ENCODE data around the gene LOXL1. TPM values are rescaled to one million over a fixed set of nuclear protein-coding genes. Genes with fewer than 3 reads are reported as not detected.

LOXL1 gene
- total RNA-seq: 10 to 100 TPM in 2 of 3 donors, 1 to 10 TPM in 1; 5.6 to 11.3 (median 10.8) TPM

GRCh38 chr15:73926219-73927002 is at the start of gene LOXL1:
TSS of gene LOXL1 (plus strand) at chr15:73926462. CDS start at chr15:73926784, 322 bp downstream.
- peak within 1 kb of the TSS; percentile 89 to 93 for H3K27ac ChIP-seq
- H3K27me3 ChIP-seq: no peaks in the 10 kb centered on the region
- H3K36me3 ChIP-seq: no peaks in the 10 kb centered on the region
- H3K4me1 ChIP-seq: peaks cover 31 to 34% of the 10 kb centered on the region in 2 donors
- intact Hi-C loops (cut with DNase I; ENCODE audit: low total_unique reads): no loop called here
- TF ChIP-seq CTCF (IDR thresholded peaks at IDR 0.05) (no peak), POLR2A (IDR thresholded peaks at IDR 0.05) (no peak), POLR2AphosphoS5 (IDR thresholded peaks at IDR 0.05) (peak; percentile 12 to 31 (median 27))
- no peaks in the 10 kb centered on the region for H3K9me3 ChIP-seq
- peak within 1 kb of the TSS; percentile 46 to 78 (median 73) for H3K4me3 ChIP-seq
- DNase-seq (ENCODE audit: low spot score in 2 of 2): peak; percentile 44 to 57

- Histone ChIP-seq H3K4me1 (no peaks in the 10 kb centered on the region), H3K36me3 (no peaks in the 10 kb centered on the region), H3K4me3 (no peak overlapping the region), H3K27me3 (peaks cover 0 to 7% of the 10 kb centered on the region in 2 donors), H3K27ac (no peak overlapping the region), H3K9me3 (no peaks in the 10 kb centered on the region)
- TF ChIP-seq POLR2AphosphoS5 (IDR thresholded peaks at IDR 0.05): no peak
- no peak for TF ChIP-seq CTCF (IDR thresholded peaks at IDR 0.05)
- TF ChIP-seq POLR2A (IDR thresholded peaks at IDR 0.05): no peak
- intact Hi-C loops (cut with DNase I; ENCODE audit: low total_unique reads): no loop called here
- DNase-seq (ENCODE audit: low spot score in 2 of 2): no peak
Measured at GRCh38 chr15:73879426-73879825, 46.8 kb upstream of the LOXL1 start.

- Histone ChIP-seq H3K4me3 (no peak overlapping the region), H3K27ac (no peak overlapping the region), H3K9me3 (no peaks in the 10 kb centered on the region), H3K4me1 (no peaks in the 10 kb centered on the region), H3K27me3 (no peaks in the 10 kb centered on the region), H3K36me3 (no peaks in the 10 kb centered on the region)
- TF ChIP-seq POLR2A (IDR thresholded peaks at IDR 0.05) (no peak), POLR2AphosphoS5 (IDR thresholded peaks at IDR 0.05) (no peak), CTCF (IDR thresholded peaks at IDR 0.05) (no peak)
- intact Hi-C loops (cut with DNase I; ENCODE audit: low total_unique reads): no loop called here
- no peak for DNase-seq (ENCODE audit: low spot score in 2 of 2)
Measured at GRCh38 chr15:73881579-73882320, 44.5 kb upstream of the LOXL1 start.

GRCh38 chr15:73882761-73883419 is 43.4 kb upstream of the LOXL1 start:
- H3K36me3 ChIP-seq: no peaks in the 10 kb centered on the region
- no peaks in the 10 kb centered on the region for H3K9me3 ChIP-seq
- H3K4me1 ChIP-seq: no peaks in the 10 kb centered on the region
- H3K4me3 ChIP-seq: no peak overlapping the region
- intact Hi-C loops (cut with DNase I; ENCODE audit: low total_unique reads): no loop called here
- TF ChIP-seq POLR2AphosphoS5 (IDR thresholded peaks at IDR 0.05) (no peak), CTCF (IDR thresholded peaks at IDR 0.05) (no peak), POLR2A (IDR thresholded peaks at IDR 0.05) (no peak)
- H3K27me3 ChIP-seq: no peaks in the 10 kb centered on the region
- DNase-seq (ENCODE audit: low spot score in 2 of 2): no peak
- H3K27ac ChIP-seq: no peak overlapping the region

Data from breast epithelium (tissue), 4 donors.